HG03460 (cell line): ENCODE results near the gene DENND1C.

Experiments
- ATAC-seq: cut with Tn5 transposase; IDR thresholded peaks from one replicate; pipeline ENCODE4 v1.9.1; 2021; ENCODE audit not compliant: unreplicated experiment

DENND1C gene

GRCh38 chr19:6481541-6482342 is at the start of gene DENND1C:
TSS of gene DENND1C (minus strand) at chr19:6481787. CDS start at chr19:6481695, 92 bp downstream.
- ATAC-seq: peak; percentile 66

- peak; percentile 28 for ATAC-seq
Measured at GRCh38 chr19:6530386-6531162, 49.0 kb upstream of the DENND1C start, which contains the start of gene TNFSF9. TSS of gene TNFSF9 (plus strand) at chr19:6531026. CDS start at chr19:6531037, 11 bp downstream.

GRCh38 chr19:6529937-6530385 is 48.4 kb upstream of the DENND1C start:
- ATAC-seq: no peak

- no peak for ATAC-seq
Measured at GRCh38 chr19:6529351-6529750, 47.8 kb upstream of the DENND1C start.

GRCh38 chr19:6528544-6529121 is 47.0 kb upstream of the DENND1C start:
- ATAC-seq: peak; percentile 18

GRCh38 chr19:6527893-6528543 is 46.4 kb upstream of the DENND1C start:
- ATAC-seq: peak; percentile 39

- ATAC-seq: no peak
Measured at GRCh38 chr19:6524311-6524710, 42.7 kb upstream of the DENND1C start.

- ATAC-seq: no peak
Measured at GRCh38 chr19:6522712-6523111, 41.1 kb upstream of the DENND1C start.

GRCh38 chr19:6521718-6522646 is 40.4 kb upstream of the DENND1C start:
- peak; percentile 40 for ATAC-seq

- no peak for ATAC-seq
Measured at GRCh38 chr19:6519289-6519688, 37.7 kb upstream of the DENND1C start.

- no peak for ATAC-seq
Measured at GRCh38 chr19:6518145-6518911, 36.7 kb upstream of the DENND1C start.

- ATAC-seq: peak; percentile 41
Measured at GRCh38 chr19:6516659-6517291, 35.2 kb upstream of the DENND1C start.

GRCh38 chr19:6516018-6516658 is 34.6 kb upstream of the DENND1C start:
- peak; percentile 34 for ATAC-seq

GRCh38 chr19:6514926-6515544 is 33.4 kb upstream of the DENND1C start:
- ATAC-seq: no peak

GRCh38 chr19:6514089-6514488 is 32.5 kb upstream of the DENND1C start:
- ATAC-seq: no peak

GRCh38 chr19:6510618-6511017 is 29.0 kb upstream of the DENND1C start:
- ATAC-seq: no peak

GRCh38 chr19:6509118-6509971 is 27.8 kb upstream of the DENND1C start:
- no peak for ATAC-seq
